Measurements from ENCODE around the gene SFT2D3.

- no peak for TF ChIP-seq TCF12 (IDR thresholded peaks at IDR 0.05; ENCODE audit: low read depth, low read length)
- TF ChIP-seq ATF3 (IDR thresholded peaks at IDR 0.05; ENCODE audit: insufficient read depth, low read depth, low read length) = no peak
- TF ChIP-seq CHD2 (IDR thresholded peaks at IDR 0.05; ENCODE audit: low read length) = no peak
- no peak for TF ChIP-seq EZH2 (IDR thresholded peaks at IDR 0.05; ENCODE audit: low read depth, low read length, severe bottlenecking)
- TF ChIP-seq CTCF (IDR thresholded peaks at IDR 0.05; ENCODE audit: control extremely low read depth in 1 of 3, insufficient read depth in 1 of 3, low read depth in 1 of 3, low read length in 3 of 3) = no peak
- no peak for TF ChIP-seq NANOG (IDR thresholded peaks at IDR 0.05; ENCODE audit: insufficient read depth, low read depth, low read length, poor library complexity, severe bottlenecking)
- TF ChIP-seq MAFK (IDR thresholded peaks at IDR 0.05; ENCODE audit: low read depth, low read length) = no peak
- TF ChIP-seq SP2 (IDR thresholded peaks at IDR 0.05; ENCODE audit: low read length) = no peak
- TF ChIP-seq TBP (IDR thresholded peaks at IDR 0.05; ENCODE audit: low read depth, low read length) = no peak
- no peak for TF ChIP-seq SIN3A (conservative IDR thresholded peaks at IDR 0.05 in 1 of 2, IDR thresholded peaks at IDR 0.05 in 1 of 2; ENCODE audit: low read depth in 1 of 2, low read length in 2 of 2)
- TF ChIP-seq EGR1 (IDR thresholded peaks at IDR 0.05; ENCODE audit: borderline replicate concordance, low read depth, low read length) = no peak
- TF ChIP-seq YY1 (IDR thresholded peaks at IDR 0.05; ENCODE audit: low read depth, low read length) = no peak
- TF ChIP-seq RNF2 (IDR thresholded peaks at IDR 0.05; ENCODE audit: borderline replicate concordance, low read depth, low read length, missing control alignments, poor library complexity, severe bottlenecking) = no peak
Observed at GRCh38 chr2:127683056-127683455, 18.2 kb upstream of the SFT2D3 start.

All from H1 (cell line).